PC-3 (cell line): ENCODE results near the gene KDM4C. TPM values are rescaled to one million over a fixed set of nuclear protein-coding genes. Genes with fewer than 3 reads are reported as not detected.

ENCODE experiments used
- ATAC-seq: fragments of 200-7000 bp; cut with Tn5 transposase; 2 replicates; pipeline ENCODE4 v1.9.1; 2020; ENCODE audit warnings: mild to moderate bottlenecking, moderate library complexity
- BruUV-seq: library from RNA; stranded (reverse); fragments of 400-500 nt; replicated peaks from 2 replicates; lab custom pipeline; 2021; lab: Mats Ljungman, UMichigan
- CTCF ChIA-PET: fragments of 300-600 bp; sonication (Branson Sonifier 250); formaldehyde crosslinking; loops from one replicate; lab custom pipeline; 2022; ENCODE audit warnings: antibody characterized with exemption; lab: Charles Lee
- POLR2A ChIA-PET: fragments of 300-600 bp; sonication (Branson Sonifier 250); formaldehyde crosslinking; loops from one replicate; lab custom pipeline; 2022; ENCODE audit warnings: antibody characterized with exemption; ENCODE audit not compliant: unreplicated experiment; lab: Charles Lee
- DNase-seq: peaks from one replicate; pipeline ENCODE4 v3.0.0-alpha.2; 2015
- H2AFZ ChIP-seq: fragments of 300-600 bp; sonication (generic); 2 replicates; pipeline ENCODE4 v1.6.0; 2016; ENCODE audit warnings: antibody characterized with exemption, low read length
- H3F3A ChIP-seq: fragments of 300-600 bp; sonication (generic); one replicate; pipeline ENCODE4 v1.6.0; 2017; ENCODE audit warnings: antibody characterized with exemption, low read length, control low read depth, mild to moderate bottlenecking; ENCODE audit not compliant: unreplicated experiment
- H3K27ac ChIP-seq: fragments of 300-600 bp; sonication (generic); 2 replicates; pipeline ENCODE4 v1.5.1; 2016; ENCODE audit warnings: mild to moderate bottlenecking, low read length
- H3K27me3 ChIP-seq: fragments of 300-600 bp; sonication (generic); 2 replicates; pipeline ENCODE4 v1.6.1; 2016; ENCODE audit warnings: low read length, mixed read lengths
- H3K36me3 ChIP-seq: fragments of 300-600 bp; sonication (generic); 2 replicates; pipeline ENCODE4 v1.6.1; 2016; ENCODE audit warnings: low read depth, mixed run types, low read length, mixed read lengths
- H3K4me1 ChIP-seq: fragments of 300-600 bp; sonication (generic); 2 replicates; pipeline ENCODE4 v1.5.1; 2016; ENCODE audit warnings: low read length; ENCODE audit not compliant: insufficient read depth
- H3K4me2 ChIP-seq: fragments of 300-600 bp; sonication (generic); 2 replicates; pipeline ENCODE4 v1.6.0; 2016; ENCODE audit warnings: low read length
- H3K4me3 ChIP-seq: fragments of 300-600 bp; sonication (generic); 2 replicates; pipeline ENCODE4 v1.5.1; 2016; ENCODE audit warnings: mild to moderate bottlenecking, low read length, mixed read lengths
- H3K79me2 ChIP-seq: fragments of 300-600 bp; sonication (generic); 2 replicates; pipeline ENCODE4 v1.6.1; 2017; ENCODE audit warnings: low read length, mixed read lengths
- H3K9ac ChIP-seq: fragments of 300-600 bp; sonication (generic); 2 replicates; pipeline ENCODE4 v1.6.0; 2016; ENCODE audit warnings: mild to moderate bottlenecking, low read length
- H3K9me2 ChIP-seq: fragments of 300-600 bp; sonication (generic); replicated peaks from 2 replicates; pipeline ENCODE4 v1.6.1; 2016; ENCODE audit warnings: mixed run types, low read length, mixed read lengths
- H3K9me3 ChIP-seq: fragments of 300-600 bp; sonication (generic); 2 replicates; pipeline ENCODE4 v1.6.1; 2016; ENCODE audit warnings: low read length, mixed read lengths
- H4K20me1 ChIP-seq: fragments of 300-600 bp; sonication (generic); 2 replicates; pipeline ENCODE4 v1.6.1; 2016; ENCODE audit warnings: low read length, mixed read lengths
- EZH2 ChIP-seq: fragments of 300-600 bp; sonication (generic); IDR thresholded peaks from one replicate; pipeline ENCODE4 v1.6.1; 2017; ENCODE audit warnings: antibody characterized with exemption, mild to moderate bottlenecking, low read length; ENCODE audit not compliant: unreplicated experiment
- EZH2phosphoT487 ChIP-seq: fragments of 300-600 bp; sonication (generic); IDR thresholded peaks from 2 replicates; pipeline ENCODE4 v1.6.1; 2018; ENCODE audit warnings: mild to moderate bottlenecking, antibody characterized with exemption, low read length, borderline replicate concordance
- intact Hi-C: fragments of 100-400 bp; cut with micrococcal nuclease; formaldehyde crosslinking; loops from 2 replicates; pipeline ENCODE4 v1.9.0; 2023
- total RNA-seq: library from RNA; depleted of rRNA; stranded (reverse); fragments of >200 nt; gene quantifications from 2 replicates; pipeline ENCODE4 v1.2.3, GENCODE V29; 2014
- TF ChIP-seq, protein P1 (sequence below): fragments of 300-600 bp; sonication (generic); conservative IDR thresholded peaks from 2 replicates; pipeline ENCODE4 v1.5.1; 2017; ENCODE audit warnings: antibody characterized with exemption, low read depth, mild to moderate bottlenecking, low read length

Gene KDM4C
- total RNA-seq, 1 experiment from 2014 or later = 27.0 TPM

DNA sequence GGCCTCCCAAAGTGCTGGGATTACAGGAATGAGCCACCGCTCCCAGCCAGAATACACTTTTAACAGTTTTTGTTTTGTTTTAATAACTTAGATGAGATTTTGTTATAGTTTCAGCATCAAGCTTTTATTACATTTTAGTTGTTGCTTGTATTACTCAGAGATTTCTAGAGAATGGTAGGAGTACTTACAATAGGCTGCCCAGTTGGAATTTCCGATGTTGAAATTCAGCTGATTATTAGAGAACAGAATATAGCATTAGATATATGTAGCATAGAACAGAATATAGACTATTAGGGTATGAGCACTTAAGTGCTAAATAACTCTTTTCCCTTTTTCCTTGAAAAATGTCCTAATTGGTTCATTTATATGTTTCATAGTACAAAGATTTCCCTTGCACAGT, 6.2 kb downstream of the KDM4C start:
- TF ChIP-seq EZH2phosphoT487 = no peak
- TF ChIP-seq EZH2 = no peak
- TF ChIP-seq, protein P1, sequence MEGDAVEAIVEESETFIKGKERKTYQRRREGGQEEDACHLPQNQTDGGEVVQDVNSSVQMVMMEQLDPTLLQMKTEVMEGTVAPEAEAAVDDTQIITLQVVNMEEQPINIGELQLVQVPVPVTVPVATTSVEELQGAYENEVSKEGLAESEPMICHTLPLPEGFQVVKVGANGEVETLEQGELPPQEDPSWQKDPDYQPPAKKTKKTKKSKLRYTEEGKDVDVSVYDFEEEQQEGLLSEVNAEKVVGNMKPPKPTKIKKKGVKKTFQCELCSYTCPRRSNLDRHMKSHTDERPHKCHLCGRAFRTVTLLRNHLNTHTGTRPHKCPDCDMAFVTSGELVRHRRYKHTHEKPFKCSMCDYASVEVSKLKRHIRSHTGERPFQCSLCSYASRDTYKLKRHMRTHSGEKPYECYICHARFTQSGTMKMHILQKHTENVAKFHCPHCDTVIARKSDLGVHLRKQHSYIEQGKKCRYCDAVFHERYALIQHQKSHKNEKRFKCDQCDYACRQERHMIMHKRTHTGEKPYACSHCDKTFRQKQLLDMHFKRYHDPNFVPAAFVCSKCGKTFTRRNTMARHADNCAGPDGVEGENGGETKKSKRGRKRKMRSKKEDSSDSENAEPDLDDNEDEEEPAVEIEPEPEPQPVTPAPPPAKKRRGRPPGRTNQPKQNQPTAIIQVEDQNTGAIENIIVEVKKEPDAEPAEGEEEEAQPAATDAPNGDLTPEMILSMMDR = no peak
- H3F3A ChIP-seq = no peaks in the 10 kb centered on the region
- no peak for DNase-seq
- H3K4me1 ChIP-seq = peaks cover 9% of the 10 kb centered on the region
- POLR2A ChIA-PET = no interaction called here
- CTCF ChIA-PET = no interaction called here
- no peaks in the 10 kb centered on the region for H3K36me3 ChIP-seq
- H2AFZ ChIP-seq = no peak overlapping the region
- H3K79me2 ChIP-seq = peaks cover 90% of the 10 kb centered on the region
- no peaks in the 10 kb centered on the region for H3K9me2 ChIP-seq
- no peak overlapping the region for H3K4me3 ChIP-seq
- H3K27me3 ChIP-seq = no peaks in the 10 kb centered on the region
- intact Hi-C loops = no loop called here
- 0 out of 2 replicates have a peak, but pooled peaks cover 3% of the 10 kb centered on the region for H4K20me1 ChIP-seq
- ATAC-seq = no peak
- no TSS peak for BruUV-seq
- no peaks in the 10 kb centered on the region for H3K9me3 ChIP-seq
- no peak overlapping the region for H3K4me2 ChIP-seq
- no peak overlapping the region for H3K9ac ChIP-seq
- H3K27ac ChIP-seq = no peak overlapping the region

DNA sequence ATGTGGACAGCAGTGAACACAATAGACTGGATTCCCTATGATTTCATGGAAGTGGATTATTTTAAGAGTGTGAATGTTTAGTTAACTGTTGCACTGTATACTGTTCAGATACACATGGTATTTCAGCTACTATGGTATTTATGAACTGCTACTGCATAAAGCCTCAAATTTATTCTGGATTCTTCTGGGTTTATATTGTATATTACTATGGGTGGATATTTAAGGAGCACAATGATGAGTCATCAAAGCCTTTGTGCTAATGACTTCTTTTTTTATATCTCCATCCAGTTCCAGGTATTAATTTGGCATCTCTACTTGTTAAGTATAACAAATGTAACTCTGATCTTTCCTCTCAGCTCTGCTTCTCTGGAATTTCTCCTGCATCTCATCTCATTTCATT, 6.8 kb downstream of the KDM4C start:
- H3K4me2 ChIP-seq = no peak overlapping the region
- DNase-seq (no peak), ATAC-seq (no peak)
- 0 out of 2 replicates have a peak, but pooled peaks cover 3% of the 10 kb centered on the region for H4K20me1 ChIP-seq
- no peak overlapping the region for H3K4me3 ChIP-seq
- no peaks in the 10 kb centered on the region for H3K27me3 ChIP-seq
- H3K36me3 ChIP-seq = no peaks in the 10 kb centered on the region
- POLR2A ChIA-PET = no interaction called here
- no peaks in the 10 kb centered on the region for H3F3A ChIP-seq
- intact Hi-C loops = no loop called here
- H3K9ac ChIP-seq = no peak overlapping the region
- peaks cover 90% of the 10 kb centered on the region for H3K79me2 ChIP-seq
- no peak for TF ChIP-seq EZH2
- TF ChIP-seq EZH2phosphoT487 = no peak
- TF ChIP-seq, protein P1 = no peak
- BruUV-seq = no TSS peak
- peaks cover 9% of the 10 kb centered on the region for H3K4me1 ChIP-seq
- CTCF ChIA-PET = no interaction called here
- no peak overlapping the region for H2AFZ ChIP-seq
- H3K9me3 ChIP-seq = no peaks in the 10 kb centered on the region
- H3K9me2 ChIP-seq = no peaks in the 10 kb centered on the region
- no peak overlapping the region for H3K27ac ChIP-seq

DNA sequence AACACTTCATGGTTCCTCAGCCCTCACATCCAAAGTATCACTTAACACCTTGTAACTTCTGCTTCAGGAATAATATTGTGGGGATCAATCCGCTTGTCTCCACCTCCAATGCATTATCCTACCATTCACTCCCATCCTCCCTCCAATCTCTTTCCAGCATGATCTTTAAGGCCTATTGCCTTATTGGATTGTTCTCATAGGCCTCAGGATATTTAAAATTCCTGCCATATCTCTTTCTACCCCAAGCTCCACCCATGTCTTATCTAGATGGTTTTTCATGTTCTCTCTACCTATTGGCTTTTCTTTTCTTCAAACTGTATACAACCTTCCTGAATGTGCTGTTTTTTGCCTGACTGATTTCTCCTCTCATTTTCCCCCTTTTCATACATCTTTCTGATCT, 7.2 kb downstream of the KDM4C start:
- H3K9ac ChIP-seq = no peak overlapping the region
- H3K9me2 ChIP-seq = no peaks in the 10 kb centered on the region
- no peak overlapping the region for H3K4me3 ChIP-seq
- no peaks in the 10 kb centered on the region for H3K9me3 ChIP-seq
- no TSS peak for BruUV-seq
- H2AFZ ChIP-seq = no peak overlapping the region
- ChIA-PET POLR2A (no interaction called here), CTCF (no interaction called here)
- H3K4me2 ChIP-seq = no peak overlapping the region
- no peak for ATAC-seq
- no peaks in the 10 kb centered on the region for H3K27me3 ChIP-seq
- TF ChIP-seq, protein P1 = no peak
- no peak for TF ChIP-seq EZH2
- TF ChIP-seq EZH2phosphoT487 = no peak
- H3K4me1 ChIP-seq = peaks cover 8% of the 10 kb centered on the region
- intact Hi-C loops = no loop called here
- no peak for DNase-seq
- H3K27ac ChIP-seq = no peak overlapping the region
- H3K36me3 ChIP-seq = no peaks in the 10 kb centered on the region
- peaks cover 91% of the 10 kb centered on the region for H3K79me2 ChIP-seq
- H3F3A ChIP-seq = no peaks in the 10 kb centered on the region
- 0 out of 2 replicates have a peak, but pooled peaks cover 2% of the 10 kb centered on the region for H4K20me1 ChIP-seq
